ENCODE results near the gene GABARAPL1.

Gene GABARAPL1

GRCh38 chr12:10171973-10172728 lies 40.5 kb upstream of the GABARAPL1 start, which contains the start of gene OLR1:
Gene OLR1, minus strand, starts transcription at chr12:10172132. Its CDS starts 55 bp downstream, at chr12:10172077.
- DNase-seq (ENCODE audit: low read depth in 2 of 2) = no peak
- no peak for TF ChIP-seq CTCF (IDR thresholded peaks at IDR 0.05; ENCODE audit: low read depth, low read length)
- H3K4me3 ChIP-seq (replicated peaks in 1 of 2; ENCODE audit: low read depth in 2 of 2, low read length in 2 of 2) = no peak within 1 kb of the TSS

DNA sequence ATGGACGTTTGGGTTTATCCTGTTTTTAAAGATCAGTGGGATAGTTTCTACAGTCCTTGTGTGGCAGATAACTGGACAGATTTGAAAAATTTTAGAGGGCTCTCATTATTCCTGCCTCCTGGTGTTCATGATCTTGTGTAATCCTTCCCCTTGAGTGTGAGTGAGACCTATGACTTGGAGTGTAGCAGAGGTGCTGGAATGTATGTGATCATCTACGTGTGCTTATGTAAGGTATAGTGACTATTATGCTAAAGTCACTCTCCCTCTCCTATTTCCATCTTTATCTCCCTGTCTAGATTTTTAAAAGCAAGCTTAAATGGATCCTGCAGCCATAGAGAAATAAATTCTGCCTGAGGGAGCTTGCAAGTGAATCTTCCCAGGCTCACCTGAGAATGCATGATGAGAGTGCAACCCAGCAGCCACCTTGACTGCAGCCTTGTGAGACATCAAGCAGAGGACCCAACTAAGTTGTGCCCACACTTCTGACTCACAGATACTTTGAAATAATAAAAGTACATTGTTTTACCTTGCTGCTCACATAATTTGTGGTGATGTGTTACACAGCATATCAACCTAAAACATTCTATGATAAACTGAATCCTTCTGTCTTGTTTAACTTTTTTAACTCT lies 37.6 kb upstream of the GABARAPL1 start:
- no peak overlapping the region for H3K4me3 ChIP-seq (replicated peaks in 1 of 2; ENCODE audit: low read depth in 2 of 2, low read length in 2 of 2)
- TF ChIP-seq CTCF (IDR thresholded peaks at IDR 0.05; ENCODE audit: low read depth, low read length) = no peak
- DNase-seq (ENCODE audit: low read depth in 2 of 2) = no peak

GRCh38 chr12:10175846-10176636 lies 36.6 kb upstream of the GABARAPL1 start:
- H3K4me3 ChIP-seq (replicated peaks in 1 of 2; ENCODE audit: low read depth in 2 of 2, low read length in 2 of 2) = no peak overlapping the region
- no peak for TF ChIP-seq CTCF (IDR thresholded peaks at IDR 0.05; ENCODE audit: low read depth, low read length)
- DNase-seq (ENCODE audit: low read depth in 2 of 2) = no peak

- no peak for DNase-seq (ENCODE audit: low read depth in 2 of 2)
- TF ChIP-seq CTCF (IDR thresholded peaks at IDR 0.05; ENCODE audit: low read depth, low read length) = no peak
- no peak within 1 kb of the TSS for H3K4me3 ChIP-seq (replicated peaks in 1 of 2; ENCODE audit: low read depth in 2 of 2, low read length in 2 of 2)
Observed at GRCh38 chr12:10178821-10179220, 33.9 kb upstream of the GABARAPL1 start, which contains the start of gene TMEM52B. Gene TMEM52B, plus strand, starts transcription at chr12:10179032. Its CDS starts 543 bp downstream, at chr12:10179575.

DNA sequence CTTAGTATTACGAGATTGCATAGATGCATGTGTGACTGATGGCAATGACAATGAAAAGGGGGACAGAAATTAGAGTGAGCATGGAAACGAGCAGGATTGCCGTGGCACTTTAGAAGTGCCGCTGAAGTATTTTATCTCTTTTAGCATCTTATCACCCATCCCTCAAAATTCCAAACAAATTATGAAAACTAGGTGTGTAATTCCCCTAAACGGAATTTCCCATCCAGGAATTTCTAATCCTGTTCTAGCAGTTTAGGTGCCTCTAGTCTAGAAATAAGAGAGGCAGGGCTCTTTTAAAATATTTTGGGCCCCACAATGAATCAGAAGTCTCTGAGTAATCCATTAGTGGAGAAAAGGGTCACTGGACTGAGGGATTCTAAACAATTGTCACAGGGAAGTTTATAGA lies 32.9 kb upstream of the GABARAPL1 start:
- TF ChIP-seq CTCF (IDR thresholded peaks at IDR 0.05; ENCODE audit: low read depth, low read length) = no peak
- DNase-seq (ENCODE audit: low read depth in 2 of 2) = no peak
- no peak overlapping the region for H3K4me3 ChIP-seq (replicated peaks in 1 of 2; ENCODE audit: low read depth in 2 of 2, low read length in 2 of 2)

DNA sequence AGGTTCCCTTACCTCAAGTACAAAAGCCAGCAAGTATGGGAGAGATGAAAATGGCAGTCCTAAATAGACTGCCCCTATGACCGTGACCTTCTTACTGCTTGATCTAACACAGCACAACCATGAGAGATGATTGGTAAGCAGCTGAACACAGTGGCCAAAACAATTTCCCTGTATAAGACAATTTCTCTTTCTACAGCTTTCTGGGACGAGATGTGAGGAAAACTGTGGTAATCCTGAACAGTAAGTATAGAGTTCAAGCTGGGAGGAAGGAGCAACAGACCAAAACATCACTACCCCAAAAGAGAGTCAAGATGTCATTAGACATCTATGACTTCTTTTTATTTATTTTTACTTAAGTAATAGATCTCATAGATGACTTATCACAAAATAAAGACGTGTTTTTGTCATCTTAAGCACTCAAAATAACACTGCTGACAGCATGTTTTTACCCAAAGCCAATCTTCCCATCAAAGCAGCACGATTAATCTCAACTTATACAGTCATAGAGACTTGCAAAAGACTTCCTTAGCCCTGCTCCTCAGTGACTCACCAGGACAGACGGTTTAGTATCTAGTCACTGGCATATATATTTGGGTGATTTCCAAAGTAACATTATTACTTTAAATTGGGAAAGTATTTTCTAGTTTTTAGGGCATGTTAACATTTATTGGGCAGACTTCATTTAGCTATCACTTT lies 30.2 kb upstream of the GABARAPL1 start:
- no peak for TF ChIP-seq CTCF (IDR thresholded peaks at IDR 0.05; ENCODE audit: low read depth, low read length)
- H3K4me3 ChIP-seq (replicated peaks in 1 of 2; ENCODE audit: low read depth in 2 of 2, low read length in 2 of 2) = no peak overlapping the region
- peak; percentile 54 to 88 for DNase-seq (ENCODE audit: low read depth in 2 of 2)

Data from cardiac fibroblast (primary cell).